Activated T-cell treated with anti-CD3 and anti-CD28 coated beads, Interleukin-2, amount 50 U/mL, for 1 hour (primary cell): ENCODE data around the gene FAM186B.
A peak's percentile ranks its signal among the peaks of the same experiment; 100 is the strongest.

ENCODE experiments used
- DNase-seq: peaks from one replicate; pipeline ENCODE4 v3.0.0-alpha.2; 2020

FAM186B gene

GRCh38 chr12:49609059-49609874 is 3.8 kb upstream of the FAM186B start:
- DNase-seq, result no peak

- DNase-seq, result no peak
Measured at GRCh38 chr12:49604856-49605255, 583 bp downstream of the FAM186B start.

DNA sequence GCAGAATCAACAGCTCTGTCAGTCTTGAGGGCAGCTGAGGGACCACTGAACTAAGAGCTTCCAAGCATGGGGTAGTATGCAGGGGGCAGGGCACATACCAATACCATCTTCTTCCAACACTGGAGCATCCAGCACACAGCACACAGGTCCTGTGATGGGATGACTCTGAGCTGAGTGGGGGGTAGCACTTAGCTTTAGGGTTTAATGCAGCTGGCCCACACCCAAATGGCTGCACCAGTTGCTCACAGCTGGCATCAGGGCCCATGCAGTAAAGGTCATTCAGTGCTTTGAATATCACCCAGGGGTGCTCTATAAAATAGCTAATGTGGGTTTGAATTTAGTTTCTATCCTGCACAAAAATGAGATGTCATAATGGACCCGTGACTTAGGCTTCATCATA is 1.7 kb downstream of the FAM186B start:
- DNase-seq, result no peak

DNA sequence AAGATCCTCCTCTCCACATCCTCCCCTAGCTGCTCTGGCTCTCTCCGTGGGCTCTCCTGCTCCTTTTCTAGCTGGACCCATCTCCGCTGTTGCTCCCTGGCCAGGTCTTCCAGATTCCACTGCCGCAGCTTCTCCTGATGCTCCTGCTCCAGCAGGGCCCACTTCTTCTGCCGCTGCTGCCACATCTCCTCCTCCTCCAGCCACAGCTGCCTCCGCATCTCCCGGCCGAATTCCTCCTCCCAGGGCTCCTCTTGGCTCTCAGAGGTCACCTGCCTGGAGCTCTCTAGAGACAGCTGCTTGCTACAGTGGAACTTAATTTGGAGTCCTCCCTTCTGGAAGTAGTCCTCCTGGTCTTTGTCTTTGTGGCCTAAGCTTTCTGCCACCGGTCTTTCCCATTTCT is 5.5 kb downstream of the FAM186B start:
- no peak for DNase-seq

DNA sequence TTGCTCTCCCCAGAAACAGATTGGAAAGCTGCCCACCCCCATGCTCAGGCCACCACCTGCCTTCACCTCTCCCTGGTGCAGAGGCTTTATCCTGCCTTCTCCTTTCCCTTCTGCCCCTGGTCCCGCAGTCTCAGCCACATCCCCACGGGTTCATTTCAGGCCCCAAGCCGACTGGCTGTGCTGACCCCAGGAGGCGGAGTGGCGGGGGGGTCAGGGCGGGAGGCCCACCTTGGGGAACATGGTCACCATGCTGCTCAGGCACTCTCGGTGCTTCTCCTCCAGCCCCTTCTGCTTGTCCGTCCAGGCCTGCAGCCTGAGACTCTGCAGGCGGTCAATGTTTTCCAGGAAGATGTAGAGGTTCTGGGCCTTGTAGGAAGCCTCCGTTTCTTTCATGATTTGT is 6.9 kb downstream of the FAM186B start:
- DNase-seq, result no peak

DNA sequence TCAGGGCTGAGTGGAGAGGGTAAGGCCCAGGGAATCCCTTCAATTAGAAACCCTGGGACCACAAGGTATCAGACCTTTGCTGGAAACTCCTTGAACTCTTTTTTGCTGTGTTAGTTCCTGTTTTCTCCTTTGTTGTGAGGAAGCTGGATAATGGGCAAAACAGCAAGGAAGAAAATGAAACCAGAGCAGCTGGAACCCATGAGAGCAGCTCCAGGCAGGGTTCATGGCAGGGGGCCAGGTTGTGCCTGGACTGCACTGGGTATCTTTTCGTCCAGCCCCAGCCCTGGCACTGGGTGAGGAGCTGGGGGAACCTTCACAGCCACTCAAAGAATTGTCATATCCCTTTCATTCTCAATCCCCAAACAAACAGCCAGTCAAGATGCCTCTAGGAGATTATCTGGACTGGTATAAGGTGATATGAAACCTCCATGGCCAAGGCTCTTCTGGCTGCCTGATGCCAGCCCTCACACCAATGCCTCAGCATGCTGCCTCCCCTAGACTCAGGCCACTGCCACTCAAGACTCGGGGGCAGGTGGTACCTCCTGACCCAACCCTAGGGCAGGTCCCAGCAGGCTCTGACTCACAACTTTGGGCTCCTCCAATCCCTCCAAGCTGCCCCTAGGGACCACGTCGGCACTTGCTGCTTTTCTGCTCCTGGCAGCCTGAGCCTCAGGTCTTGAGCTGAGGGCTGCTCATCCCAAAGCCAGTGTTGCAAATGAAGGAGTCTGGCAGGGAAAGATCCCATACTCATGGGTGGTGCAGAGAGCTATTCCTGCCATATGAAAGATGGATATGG is 16.5 kb downstream of the FAM186B start:
- no peak for DNase-seq

DNA sequence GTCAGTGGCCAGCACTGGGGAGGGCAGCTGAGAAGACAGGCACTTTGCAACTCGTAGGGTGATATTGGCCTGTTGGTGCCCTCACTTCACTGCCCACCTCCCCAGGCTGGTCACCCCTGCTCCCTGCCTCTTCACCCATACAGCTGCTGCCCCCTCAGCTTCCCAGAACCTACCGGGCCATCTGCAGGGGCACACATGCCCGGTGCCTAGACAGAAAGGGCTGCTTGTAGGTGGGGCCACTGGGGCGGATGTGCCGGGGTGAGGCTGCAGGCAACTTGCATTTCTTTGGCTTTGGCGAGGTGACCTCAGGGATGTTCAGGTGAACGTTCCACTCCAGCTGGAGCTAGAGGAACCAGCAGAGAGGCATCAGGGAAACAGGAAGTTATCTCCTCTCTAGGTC is 17.2 kb downstream of the FAM186B start:
- no peak for DNase-seq

DNA sequence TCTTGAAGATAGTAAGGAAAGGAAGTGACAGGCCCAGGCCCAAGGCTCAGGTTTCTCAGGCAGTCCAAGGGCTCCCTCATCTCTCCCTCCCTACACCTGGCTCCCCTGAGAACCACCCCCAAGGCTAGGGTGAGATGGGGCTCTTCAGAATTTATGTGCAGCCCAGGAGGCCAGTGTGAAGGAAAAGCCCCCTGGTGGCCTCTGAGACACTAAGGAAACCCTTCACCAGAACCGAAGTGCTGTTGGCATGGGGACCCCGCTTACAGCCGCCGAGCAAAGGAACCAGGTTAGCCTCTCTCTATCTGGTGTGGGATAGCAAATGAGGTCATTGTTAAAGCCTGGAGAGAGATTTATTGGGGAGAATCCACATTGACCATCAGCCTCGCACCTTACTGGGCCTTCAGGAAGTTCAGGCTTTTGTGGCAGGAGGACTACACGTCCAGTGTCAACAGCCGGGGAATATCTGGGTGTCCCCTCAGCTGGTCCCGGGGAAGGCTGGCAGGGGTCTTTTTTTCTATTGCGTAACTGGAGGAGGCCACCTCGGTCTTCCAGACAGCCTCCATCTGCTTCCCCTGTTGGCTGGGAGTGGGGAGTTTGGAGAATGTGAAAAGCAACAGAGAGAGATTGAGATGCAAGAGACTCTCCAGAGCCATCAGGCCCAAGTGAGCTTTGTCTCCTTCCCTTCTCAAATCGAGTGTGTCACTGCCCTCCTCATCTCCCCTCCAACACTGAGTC is 18.1 kb downstream of the FAM186B start:
- no peak for DNase-seq

- no peak for DNase-seq
Measured at GRCh38 chr12:49585477-49586459, 19.7 kb downstream of the FAM186B start.

DNA sequence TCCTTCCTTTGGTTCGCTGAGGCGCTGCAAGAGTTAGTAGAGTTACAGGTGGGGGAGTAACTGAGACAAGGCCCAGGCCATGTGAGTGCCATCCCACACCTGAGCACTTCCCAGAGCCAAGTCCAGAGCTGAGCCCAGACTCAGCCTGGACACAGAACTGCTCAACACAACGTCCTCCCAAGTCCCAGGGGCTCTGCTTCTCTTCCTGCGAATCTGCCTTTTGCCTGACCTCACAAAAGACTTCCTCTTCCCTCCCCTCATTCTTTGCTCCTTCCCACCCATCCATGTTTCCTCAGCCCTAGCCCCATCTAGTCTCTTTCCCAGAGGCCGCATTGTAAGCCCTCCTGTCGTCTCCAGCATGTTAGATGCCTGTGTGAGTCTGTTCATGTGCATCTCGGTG is 20.8 kb downstream of the FAM186B start:
- DNase-seq, result no peak

GRCh38 chr12:49583366-49584094 is 21.9 kb downstream of the FAM186B start:
- no peak for DNase-seq

DNA sequence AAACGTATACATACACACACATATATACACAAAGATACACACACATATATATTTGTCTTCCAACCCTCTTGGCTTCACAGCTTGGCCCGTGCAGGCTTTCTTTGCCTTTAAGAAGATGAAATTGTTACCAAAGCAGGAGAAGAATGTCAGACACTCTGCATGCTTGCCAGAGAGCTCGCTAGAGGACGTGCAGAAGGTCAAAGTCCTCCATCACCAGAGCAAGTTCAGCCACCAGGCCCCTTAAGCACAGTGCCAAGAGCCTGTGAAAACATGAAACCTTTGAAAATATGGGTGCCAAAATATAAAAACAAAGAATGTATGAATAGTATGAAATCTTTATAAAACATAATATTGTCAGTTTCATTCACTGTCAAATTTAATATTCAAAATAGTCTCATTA is 22.6 kb downstream of the FAM186B start:
- DNase-seq, result no peak

GRCh38 chr12:49582201-49582600 is 23.2 kb downstream of the FAM186B start:
- DNase-seq, result no peak

DNA sequence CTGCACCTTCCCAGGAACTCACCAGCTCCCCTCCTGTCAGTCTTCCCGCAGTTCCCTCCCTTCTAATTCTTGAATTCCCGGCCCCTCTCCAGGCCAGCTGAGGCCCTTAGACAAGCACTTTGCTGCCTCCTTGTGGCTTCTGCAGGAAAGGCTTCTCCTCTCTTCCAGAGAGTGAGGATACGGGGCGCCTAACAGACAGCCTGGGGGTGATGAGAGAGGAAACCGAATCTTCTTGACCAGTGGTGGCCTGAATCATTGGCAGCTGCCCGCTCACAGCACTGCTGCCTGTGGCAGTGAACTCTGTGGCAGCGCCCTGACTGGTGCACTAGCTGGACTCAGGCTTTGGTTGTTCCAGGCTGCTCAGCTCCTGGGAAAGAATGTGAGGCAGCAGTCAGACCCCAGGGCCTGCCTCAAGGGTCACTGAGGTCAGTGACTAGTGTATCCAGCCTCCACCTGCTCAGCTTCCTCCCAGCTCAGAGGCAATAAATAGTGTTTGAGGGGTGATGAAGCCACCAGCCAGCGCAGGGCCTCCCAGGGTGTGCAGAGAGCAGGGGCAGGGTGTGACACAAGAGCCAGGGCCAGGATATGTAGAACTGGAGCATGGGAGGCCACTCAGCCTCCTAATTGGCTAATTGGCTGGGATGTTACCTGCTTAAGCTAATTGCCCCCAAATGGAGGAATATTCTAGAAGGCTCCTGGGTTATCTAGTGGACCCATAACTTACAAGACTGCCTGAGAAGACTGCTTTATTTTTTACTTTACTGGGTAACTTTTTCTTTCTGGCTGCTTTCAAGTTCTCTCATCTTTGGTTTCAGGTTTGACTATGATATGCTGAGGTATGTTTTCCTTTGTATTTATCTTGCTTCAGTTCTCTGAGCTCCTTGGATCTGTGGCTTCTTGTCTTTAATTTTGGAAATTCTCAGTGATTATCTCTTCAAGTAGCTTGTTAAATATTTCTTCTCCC is 24.6 kb downstream of the FAM186B start:
- DNase-seq, result peak; percentile 58

DNA sequence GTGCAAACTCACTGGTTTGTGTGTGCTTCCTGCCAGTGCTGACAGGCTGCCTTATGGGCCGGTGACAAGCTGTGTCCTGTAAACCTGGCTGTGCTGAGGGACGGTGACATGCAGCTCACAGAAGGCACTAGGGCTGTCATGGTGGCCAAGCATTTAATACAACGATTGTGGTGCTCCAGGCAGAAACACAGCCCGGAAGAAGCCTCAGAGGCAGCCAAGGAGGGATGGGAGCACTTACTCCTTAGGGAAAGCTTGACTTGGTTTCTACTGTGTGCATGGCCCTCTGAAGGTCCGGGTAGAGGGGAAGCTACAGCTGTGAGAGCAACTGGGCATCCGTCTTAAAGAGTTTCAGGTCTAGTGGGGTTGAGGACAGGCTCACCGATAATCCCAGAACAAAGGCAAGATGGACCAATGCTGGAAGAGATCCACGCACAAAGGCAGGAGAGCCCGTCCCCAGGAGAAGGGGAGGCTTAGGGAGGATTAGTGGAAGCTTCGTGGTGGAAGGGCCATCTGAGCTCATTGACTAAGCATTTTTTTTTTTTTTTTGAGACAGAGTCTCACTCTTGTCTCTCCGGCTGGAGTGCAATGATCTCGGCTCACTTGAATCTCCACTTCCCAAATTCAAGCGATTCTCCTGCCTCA is 26.8 kb downstream of the FAM186B start:
- DNase-seq, result no peak

GRCh38 chr12:49577589-49578315 is 27.7 kb downstream of the FAM186B start:
- DNase-seq, result no peak

DNA sequence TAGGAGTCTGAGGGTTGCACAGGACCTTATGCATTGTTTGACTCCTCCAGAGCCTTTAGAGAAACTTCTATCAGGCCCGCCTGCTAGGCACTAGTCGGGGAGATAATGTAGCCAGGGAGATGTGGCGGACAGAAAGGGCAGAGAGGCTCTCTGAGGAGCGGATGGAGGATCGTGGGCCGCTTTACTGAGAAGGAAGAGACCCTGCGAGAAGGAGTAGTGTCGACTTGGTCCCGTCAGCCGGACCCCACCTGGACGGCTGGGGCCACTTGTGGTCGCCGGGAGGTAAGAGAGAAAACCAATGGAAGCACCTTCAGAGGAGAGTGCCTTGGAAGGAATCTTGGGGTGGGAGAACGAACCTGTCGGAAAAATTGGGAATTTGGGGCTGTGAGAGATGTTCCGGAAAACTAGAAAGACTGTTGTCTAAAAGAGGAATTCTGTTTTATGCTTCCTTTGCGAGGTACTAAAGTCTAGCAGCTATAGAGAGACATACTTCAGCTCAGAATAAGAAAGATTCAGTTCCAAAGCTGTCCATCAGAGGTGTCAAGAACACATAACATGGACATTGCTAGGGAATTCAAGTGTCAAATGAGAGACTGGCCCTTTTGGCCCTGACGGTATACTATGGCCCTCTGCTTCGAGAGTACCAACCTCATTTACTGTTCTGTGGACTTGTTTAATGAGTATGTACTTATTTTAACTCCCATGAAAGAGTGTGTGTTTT is 36.8 kb downstream of the FAM186B start:
- DNase-seq, result no peak
